SU-DHL-6 (cell line): ENCODE measurements around the gene BAIAP2L2.

Source experiments
- CTCF ChIP-seq: fragments of 200-600 bp; sonication (generic); IDR thresholded peaks from one replicate; pipeline ENCODE4 v1.5.1; 2017; ENCODE audit warnings: antibody characterized with exemption, mild to moderate bottlenecking, low read length, moderate library complexity; ENCODE audit not compliant: insufficient read depth, poor library complexity, severe bottlenecking
- EZH2phosphoT487 ChIP-seq: fragments of 200-600 bp; sonication (generic), shearing (Covaris generic); conservative IDR thresholded peaks from 2 replicates; pipeline ENCODE4 v1.6.1; 2018; ENCODE audit warnings: mild to moderate bottlenecking, antibody characterized with exemption, low read length, moderate library complexity, mixed read lengths

- TF ChIP-seq CTCF (no peak), EZH2phosphoT487 (no peak)
Measured at GRCh38 chr22:38089474-38089851, 21.0 kb downstream of the BAIAP2L2 start.
